NCI-H2196 treated with DMSO at 0.1 percent for 48 hours (cell line): ENCODE measurements around the gene ATRN.
"Not testable (repeated sequence)": the region's sequence is repeated elsewhere in the genome, so short reads cannot be mapped to it uniquely, and the experiment has no call there.

Experiments used
- DNase-seq: peaks from one replicate; lab custom pipeline; 2025; ENCODE audit not compliant: unreplicated experiment; lab: John Stamatoyannopoulos, UW

The ATRN gene

DNA sequence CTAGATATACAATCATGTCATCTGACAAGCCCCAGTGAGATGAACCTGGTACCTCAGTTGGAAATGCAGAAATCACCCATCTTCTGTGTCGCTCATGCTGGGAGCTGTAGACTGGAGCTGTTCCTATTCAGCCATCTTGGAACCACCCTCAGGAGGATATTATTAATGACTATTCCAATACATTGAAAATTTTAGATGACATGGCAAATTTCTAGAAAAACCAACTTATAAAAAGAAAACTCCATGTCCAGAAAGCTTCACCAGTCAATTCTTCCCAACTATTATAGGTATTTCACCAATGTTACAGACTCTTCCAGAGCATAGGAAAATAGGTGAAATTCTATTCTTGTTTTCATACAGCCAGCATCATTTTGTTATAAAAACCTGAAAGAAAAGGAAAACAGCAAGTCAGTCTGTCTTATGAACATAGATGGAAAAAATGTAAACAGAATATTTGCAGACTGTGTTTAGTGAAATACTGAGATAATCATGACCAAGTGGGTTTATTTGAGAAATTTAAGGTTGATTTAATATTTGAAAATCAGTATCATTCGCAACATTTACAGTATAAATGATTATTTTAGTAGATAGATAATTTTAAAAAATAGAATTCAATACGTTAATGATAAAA is 43.3 kb downstream of the ATRN start:
- no peak for DNase-seq

DNA sequence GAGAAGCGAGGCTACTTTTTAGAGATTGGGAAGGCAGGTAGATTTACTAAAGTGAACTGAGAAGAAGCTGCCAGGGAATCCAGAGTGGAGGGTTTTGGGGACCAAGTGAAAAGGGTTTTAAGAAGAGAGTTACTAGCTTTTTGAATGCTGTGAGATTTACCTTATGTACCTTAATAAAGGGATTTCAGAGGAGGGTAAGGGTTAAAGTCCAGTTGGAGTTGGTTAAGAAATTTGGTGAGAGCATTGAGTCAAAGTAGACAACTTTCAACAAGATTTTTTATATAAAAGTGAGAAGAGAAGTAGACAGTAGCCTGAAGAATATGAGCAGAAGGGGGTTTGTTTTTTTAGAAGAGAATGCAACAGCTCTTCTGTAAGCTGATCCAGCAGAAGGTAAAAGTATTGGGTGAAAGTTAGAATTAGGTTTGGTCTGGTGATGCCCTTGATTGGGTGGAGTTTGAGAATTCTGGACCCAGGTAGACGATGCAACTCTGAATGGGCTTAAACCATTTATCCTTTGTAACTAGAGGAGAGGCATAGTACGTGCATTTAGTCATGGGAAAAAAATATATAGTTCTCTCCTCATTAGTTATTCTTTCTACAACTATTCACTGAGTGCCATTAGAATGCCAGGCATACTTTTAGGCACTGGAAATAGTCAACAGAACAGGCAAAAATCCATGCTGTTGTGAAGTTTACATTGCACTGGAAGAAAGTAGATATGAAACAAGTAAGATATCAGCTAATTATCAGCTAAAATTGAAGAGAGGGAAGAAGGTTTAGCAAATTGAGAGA is 44.8 kb downstream of the ATRN start:
- no peak for DNase-seq

DNA sequence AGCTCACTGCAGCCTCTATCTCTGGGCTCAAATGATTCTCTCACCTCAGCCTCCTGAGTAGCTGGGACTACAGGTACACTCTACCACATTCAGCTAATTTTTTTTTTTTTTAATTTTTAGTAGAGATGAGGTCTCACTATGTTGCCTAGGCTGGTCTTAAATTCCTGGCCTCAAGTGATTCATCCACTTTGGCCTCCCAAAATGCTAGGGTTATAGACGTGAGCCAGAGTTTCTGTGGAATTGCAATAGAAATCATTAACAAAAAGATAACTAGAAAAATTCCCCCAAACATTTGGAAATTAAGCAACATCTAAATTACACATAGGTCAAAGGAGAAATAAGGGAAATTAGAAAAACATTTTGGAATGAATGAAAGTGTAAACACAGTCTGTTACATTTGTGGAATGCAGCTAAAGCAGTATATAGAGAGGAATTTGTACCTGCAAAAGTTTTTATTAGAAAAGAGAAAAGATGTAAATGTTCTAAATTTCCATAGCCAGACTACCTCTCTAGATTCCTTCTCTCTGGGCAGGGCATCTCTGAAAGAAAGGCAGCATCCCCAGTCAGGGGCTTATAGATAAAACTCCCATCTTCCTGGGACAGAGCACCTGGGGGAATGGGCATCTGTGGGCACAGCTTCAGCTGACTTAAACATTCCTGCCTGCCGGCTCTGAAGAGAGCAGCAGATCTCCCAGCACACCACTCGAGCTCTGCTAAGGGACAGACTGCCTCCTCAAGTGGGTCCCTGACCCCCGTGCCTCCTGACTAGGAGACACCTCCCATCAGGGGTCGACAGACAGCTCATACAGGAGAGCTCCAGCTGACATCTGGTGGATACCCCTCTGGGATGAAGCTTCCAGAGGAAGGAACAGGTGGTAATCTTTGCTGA is 51.3 kb downstream of the ATRN start:
- DNase-seq: no peak

DNA sequence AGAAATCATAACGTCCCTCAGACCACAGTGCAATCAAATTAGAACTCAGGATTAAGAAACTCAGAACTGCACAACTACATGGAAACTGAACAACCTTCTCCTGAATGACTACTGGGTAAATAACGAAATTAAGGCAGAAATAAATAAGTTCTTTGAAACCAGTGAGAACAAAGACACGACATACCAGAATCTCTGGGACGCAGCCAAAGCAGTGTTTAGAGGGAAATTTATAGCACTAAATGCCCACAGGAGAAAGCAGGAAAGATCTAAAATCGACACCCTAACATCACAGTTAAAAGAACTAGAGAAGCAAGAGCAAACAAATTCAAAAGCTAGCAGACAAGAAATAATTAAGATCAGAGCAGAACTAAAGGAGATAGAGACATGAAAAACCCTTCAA is 53.9 kb downstream of the ATRN start:
- DNase-seq: not testable (repeated sequence)

DNA sequence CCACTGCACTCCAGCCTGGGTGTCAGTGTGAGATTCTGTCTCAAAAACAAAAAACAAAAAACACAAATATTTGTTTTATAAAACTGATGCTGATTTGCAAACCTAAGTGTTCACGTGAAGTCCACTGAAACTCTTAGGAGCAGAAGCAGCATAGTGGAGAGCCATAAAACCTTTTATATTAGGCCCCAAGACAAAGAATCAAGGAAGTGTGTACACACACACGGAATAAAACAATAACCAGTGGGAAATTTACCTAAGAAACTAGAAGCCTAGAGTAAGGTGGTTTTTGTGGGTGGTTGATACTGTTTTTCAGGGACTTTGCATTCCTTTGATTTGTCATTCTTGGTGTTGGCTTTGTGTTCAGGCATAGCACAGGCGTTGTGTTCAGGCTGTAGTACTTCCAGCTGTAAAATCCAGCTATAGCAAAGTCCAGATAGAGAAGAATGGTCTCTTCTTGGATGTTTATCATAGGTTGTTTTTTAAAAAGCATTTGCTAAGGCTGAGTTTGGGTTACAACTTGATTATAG is 61.3 kb downstream of the ATRN start:
- no peak for DNase-seq

DNA sequence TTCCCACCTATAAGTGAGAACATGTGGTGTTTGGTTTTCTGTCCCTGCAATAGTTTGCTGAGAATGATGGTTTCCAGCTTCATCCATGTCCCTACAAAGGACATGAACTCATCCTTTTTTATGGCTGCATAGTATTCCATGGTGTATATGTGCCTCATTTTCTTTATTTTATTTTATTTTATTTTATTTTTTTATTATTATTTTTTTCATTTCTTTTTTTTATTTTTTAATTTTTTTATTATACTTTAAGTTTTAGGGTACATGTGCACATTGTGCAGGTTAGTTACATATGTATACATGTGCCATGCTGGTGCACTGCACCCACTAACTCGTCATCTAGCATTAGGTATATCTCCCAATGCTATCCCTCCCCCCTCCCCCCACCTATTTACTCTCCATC is 66.9 kb downstream of the ATRN start:
- not testable (repeated sequence) for DNase-seq

DNA sequence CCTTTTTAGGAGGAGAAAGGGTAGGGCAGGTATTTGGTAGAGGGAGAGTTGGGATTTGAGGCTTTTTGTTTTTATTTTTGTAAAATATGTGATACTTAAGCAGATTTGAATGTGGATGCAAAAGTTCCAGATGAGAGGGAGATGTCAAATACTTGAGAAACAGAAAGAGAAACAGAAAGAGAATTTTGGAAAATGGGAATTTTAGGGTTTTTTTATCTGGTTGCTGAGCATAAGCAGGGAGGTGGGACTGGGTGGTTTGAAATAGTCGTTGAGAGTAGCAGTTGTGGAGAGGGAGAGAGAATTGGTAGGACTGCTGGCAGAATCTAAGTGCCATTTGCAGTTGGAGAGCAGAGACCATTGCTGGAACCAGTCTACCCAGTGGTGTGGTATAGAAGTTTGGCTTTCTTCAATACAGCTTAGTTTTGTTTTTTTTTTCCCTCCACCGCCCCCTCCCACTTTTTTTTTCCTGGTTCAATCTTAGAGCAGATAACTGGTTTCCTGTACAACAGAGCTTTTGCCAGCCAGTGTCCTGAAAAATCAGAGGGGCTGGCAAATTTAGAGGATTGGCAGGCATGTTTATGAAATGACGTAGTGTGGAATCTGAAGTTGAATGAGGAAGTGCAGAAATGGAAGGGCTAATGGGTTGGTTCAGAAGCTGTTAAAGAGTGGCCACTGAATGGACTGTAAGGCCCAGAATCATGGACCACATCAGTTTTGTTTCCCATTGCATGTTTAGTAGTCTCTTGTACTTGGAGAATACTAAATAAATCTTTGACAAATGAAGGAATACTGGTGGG is 68.7 kb downstream of the ATRN start:
- DNase-seq: no peak

DNA sequence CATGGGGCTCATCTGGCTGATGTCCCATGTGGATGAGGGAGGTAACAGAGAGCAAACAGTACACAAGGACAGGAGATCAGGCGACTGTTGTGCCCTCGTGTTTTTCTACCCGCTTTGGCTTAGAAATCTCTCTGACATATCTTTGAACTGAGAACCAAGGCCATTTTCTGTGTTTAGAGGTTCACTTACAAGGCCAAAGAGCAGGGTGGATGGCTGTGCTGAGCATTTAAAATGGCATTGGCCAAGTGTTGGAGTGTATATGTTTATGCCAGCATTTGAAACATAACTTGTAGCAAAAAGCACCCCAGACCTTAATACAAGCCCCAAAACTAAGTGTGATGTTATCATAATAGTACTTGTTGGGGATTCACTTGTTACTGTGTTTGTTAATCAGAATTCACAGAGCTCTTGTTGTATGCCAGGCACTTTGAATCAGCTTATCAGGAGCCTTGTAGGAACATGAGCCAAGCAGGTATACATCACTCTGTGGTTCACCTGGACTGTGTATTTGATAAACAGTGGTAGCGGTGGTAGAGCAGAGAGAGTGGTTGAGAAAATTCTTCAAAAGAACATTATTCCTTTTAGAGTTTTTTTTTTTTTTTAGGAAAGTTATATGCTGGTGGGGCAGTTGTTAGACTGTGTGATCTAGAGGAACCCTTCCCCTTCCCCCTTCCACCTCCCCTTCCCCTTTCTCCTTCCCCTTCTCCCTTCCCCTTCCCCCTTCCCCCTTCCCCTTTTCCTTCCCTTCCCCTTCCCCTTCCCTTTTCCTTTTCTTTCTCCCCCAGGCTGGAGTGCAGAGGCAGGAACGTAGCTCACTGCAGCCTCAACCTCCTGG is 71.3 kb downstream of the ATRN start:
- no peak for DNase-seq

DNA sequence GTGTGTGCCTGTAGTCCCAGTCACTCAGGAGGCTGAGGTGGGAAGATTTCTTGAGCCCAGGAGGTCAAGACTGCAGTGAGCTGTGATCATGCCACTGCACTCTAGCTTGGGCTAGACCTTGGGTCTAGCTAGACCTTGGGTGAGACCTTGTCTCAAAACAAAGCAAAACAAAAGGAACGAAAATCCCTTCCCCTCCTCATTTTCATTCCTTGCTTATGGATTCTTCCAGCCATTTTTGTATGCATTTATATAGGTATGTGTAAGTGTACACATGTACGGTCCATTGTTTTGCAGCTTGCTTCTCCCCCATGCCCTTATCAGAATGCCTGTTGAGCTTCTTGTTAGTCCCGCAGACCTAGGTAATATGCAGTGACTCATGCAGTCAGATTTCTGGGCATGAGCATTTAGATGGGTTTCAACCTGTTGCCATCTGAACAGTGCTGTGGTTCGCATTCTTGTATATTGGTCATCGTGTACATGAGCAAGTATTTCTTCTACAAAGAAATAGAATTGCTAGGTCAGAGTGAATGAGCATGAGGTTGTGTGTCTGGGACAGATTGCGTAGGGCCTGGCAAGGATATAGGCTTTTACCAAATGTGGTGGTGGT is 73.2 kb downstream of the ATRN start:
- DNase-seq: no peak

DNA sequence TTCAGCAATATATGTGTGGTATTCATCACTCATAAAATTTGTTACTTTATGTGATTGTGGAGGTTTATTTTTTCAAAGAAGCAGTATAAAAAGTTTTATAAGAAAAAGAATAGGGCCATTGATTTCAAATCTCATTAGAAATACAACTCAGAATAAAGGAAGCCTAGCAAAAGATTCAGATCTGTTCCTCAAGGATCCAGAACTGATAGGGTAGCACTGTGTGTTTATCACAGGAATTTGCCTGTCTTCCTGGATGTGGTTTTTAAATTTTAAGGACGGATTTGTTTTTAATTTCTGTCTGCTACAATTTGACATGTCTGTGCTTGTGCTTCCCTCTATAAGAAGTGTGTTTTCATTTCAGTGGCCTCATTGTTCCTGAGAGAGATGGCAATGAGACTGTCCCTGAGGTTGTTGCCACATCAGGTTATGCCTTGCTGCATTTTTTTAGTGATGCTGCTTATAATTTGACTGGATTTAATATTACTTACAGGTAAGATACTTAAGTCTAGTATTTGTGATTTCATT is 74.6 kb downstream of the ATRN start:
- DNase-seq: no peak

DNA sequence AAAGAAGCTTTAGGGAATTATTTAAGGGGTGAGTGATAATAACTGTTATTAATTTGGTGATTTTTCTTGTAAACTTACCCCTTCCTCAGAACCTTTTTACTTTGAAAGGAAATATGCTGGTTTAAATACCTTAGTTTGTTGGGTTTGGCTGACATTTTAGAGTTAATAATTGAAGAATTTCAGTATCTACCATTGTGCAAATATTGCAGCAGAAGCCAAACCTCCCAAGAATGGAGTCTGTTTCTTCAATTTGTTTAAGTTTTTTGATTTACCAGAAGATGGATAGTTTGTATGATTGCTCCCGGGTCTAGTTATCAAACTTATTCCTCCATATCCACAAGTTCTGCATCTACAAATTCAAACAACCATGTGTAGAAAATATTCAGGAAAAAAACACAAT is 77.1 kb downstream of the ATRN start:
- DNase-seq: no peak

DNA sequence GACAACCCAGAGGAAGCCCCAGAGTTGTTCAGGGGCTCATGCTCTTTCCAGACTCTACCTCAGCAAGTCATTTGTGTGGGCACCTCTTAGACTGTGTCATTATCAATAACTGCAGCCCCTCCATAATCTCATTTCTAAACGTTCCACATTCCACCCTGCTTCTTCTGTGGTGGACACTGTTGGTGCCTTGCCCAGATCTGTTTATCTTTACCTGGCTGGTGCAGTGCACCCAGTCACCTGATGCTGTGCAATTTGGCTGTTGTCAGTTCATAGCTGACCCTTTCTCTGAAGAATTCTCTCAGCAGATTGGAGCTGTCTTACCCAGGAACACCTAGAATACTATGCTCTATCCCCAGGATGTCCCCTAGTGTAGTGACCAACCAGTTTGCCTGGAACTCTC is 80.0 kb downstream of the ATRN start:
- no peak for DNase-seq

DNA sequence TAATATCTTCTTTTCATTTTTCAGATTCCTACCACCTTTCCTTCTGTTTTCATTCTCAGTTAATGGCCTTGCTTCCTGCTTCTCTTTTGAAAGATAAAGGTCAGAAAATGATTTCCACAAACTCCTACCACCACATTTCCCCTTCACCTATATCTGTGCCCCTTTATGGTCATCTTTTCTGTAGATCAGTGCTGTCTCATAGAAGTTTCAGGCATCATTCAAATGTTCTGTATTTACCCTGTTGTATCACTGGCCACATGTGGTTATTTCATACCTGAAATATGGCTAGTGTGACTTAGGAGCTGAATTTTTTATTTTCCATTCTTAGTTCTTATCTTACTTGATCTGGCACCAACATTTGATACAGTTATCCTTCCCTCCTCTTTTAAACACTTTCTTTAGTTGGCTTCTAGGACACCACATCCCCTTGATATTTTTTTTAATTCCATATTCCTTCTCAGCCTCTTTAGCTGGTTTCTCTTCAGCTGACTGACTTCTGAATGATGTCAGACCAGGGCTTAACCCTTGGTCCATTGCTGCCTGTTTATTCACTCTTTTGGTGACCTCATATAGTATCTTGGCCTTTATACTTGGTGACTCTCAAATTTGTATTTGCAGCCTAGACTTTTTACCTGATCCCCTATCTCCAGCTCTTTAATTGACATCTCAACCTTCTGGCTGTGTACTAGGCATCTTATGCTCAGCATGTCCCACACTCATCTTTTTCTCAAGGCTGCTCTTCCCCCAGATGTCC is 81.0 kb downstream of the ATRN start:
- no peak for DNase-seq

DNA sequence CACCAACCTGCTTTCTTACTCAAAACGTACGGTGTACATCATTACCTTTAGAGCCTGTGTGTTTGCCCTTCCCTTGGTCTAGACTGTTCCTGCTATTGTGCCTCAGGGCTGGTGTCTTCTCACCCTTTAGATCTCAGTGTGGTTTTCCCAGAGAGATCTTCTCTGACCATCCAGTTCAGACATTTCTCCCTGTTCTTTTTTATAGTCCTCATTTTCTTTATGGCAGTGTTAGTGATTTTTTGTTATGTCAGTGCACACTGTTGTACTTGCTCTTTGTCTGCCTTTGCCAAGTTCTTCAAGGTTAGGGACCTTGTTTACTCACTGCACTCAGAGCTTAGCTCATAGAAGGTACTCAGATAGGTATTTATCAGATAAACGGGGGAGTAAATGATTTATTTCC is 82.8 kb downstream of the ATRN start:
- DNase-seq: no peak

DNA sequence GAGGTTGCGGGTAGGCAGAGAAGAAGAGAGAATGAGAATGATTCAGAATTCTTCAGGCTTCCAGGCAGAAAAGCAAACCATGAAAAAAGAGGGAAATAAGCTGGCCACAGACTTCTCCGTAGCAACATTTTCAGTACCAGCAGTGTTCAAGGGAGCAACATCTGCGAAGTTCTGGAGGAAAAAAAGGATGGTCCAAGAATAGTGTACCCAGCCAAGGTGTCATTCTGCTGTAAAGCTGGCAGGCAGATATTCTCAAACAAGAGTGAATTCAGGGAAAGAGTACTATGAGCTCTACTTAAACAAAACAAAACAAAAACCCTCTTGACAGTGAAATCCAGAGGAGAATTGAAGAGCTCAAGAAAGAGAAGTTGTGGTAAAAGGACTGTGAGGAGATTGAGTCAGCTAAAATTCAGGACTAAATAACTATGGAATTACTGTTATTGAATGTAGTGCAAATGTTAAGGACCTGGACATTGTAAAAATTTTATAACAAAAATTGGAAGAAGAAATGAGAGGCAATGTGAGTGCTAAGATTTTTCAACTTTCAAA is 86.5 kb downstream of the ATRN start:
- DNase-seq: no peak

DNA sequence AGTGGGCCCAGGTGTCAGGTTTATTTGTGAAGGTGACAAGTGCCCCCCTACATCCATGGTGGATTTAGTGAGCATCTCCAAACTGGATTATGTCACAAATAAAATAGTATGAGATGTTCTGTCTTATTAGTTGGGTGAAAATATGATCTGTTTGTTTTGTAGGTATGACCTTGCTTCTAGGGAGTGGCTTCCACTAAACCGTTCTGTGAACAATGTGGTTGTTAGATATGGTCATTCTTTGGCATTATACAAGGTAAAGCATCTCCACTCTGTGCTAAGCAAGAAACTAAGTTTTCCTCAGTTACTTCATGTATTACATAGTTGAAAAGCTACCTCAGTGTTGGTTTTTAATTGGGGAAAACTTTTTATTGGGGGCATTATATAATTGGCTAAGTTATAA is 88.4 kb downstream of the ATRN start:
- DNase-seq: no peak

DNA sequence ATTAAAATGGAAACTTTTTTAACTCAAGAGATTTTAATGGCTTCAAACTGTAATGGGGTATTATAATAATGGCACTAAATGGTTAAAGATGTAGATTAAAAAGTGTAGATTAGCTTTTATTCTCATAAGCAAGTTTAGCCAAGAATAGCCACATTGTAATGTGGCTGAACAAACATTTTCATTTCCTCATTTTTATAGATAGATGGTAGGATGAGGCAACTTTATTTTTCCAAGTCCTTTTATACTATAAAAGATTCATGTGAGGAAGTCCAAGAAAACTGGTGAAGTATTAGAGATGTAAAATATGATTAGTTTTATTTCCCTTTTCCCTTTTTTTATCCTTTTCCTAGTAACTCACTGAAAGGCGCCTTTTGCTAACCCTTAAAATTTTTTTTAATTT is 88.8 kb downstream of the ATRN start:
- no peak for DNase-seq

DNA sequence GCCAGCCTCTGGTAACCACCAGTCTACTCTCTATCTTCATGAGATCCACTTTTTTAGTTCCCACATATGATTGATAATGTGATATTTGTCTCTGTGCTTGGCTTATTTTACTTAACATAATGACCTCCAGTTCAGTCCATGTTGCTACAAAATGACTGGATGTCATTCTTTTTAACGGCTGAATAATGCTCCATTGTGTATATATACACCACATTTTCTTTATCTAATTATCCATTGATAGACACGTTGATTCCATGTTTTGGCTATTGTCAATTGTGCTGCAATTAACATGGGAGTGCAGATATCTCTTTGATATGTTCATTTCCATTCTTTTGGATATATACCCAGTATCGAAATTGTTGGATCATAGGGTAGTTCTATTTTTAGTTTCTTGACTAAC is 89.3 kb downstream of the ATRN start:
- DNase-seq: no peak
